GM19438 (cell line): ENCODE results near the gene RANGAP1.

Experiments
- ATAC-seq: cut with Tn5 transposase; IDR thresholded peaks from one replicate; pipeline ENCODE4 v1.9.1; 2021; ENCODE audit warnings: low read depth; ENCODE audit not compliant: unreplicated experiment

The RANGAP1 gene

DNA sequence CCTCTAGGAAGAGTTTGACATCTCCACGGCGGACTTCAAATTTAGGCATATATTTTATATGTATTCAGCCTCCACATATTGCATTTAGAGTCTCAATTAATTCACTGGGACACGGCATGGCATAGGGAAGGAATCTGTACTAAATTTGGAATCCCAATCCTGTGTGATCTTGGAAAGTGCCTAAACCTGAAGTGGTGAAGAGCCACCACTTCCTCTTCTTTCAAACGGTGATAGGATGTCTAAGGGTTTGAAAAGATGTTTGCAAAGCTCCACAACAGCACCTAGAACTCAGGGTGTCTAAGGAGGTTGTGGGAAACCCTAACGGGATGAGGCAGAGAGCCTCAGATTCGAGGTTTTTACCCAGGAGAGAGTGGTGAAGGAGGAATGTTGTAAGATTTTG is 81.9 kb downstream of the RANGAP1 start:
- no peak for ATAC-seq

DNA sequence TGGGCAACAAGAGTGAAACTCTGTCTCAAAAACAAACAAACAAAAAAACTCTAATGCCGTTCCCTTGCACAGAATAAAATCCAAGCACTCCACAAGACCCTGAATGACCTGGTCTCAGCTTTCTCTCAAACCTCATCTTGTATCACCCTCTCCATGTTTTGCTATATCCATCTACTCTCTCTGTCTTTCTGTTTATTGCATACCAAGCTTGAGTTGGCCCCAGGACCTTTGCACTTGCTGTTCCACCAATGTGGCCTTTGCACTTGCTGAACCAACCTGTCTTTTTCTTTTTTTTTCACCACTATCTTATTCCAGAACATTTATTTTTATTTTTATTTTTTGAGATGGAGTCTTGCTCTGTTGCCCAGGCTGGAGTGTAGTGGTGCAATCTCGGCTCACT is 82.9 kb downstream of the RANGAP1 start:
- no peak for ATAC-seq

DNA sequence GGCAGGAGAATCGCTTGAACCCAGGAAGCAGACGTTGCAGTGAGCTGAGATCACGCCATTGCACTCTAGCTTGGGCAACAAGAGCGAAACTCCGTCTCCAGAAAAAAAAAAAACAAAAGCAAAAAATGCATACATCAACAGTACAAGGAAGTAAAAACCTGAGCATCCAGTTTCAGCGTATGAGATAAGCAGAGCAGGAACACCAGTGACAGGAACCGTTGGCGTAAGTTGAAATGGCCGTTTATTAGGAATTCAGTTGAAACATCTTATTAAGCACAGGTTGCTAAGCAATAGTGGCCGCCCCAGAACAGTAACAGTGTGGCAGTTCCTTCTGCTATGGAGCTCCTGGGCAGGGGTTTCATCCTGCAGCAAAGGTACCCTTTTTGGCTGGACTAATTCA is 84.8 kb downstream of the RANGAP1 start:
- ATAC-seq, result no peak

DNA sequence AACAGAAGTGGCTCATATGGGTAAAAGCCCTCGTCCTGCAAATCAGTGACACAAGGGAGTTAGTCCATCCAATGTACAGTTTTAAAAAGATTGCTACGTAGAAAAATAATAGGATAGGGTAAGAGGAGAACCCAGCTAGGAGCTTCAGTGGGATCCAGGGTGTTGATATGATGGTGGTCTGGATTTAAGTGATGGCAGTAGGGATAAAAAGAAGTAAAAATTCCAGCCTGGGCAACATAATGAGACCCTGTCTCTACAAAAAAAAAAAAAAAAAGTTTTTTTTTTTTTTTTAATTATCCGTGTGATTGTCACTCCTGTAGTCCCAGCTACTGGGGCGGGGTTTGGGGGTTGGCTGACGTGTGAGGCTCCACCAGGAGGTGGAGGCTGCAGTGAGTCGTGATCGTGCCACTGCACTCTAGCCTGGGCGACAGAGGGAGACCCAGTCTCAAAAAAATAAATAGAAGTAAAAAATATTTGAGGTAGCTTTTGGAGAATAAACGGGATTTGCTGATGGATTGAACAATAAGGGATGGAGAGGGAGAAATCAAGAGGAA is 87.9 kb downstream of the RANGAP1 start:
- no peak for ATAC-seq

DNA sequence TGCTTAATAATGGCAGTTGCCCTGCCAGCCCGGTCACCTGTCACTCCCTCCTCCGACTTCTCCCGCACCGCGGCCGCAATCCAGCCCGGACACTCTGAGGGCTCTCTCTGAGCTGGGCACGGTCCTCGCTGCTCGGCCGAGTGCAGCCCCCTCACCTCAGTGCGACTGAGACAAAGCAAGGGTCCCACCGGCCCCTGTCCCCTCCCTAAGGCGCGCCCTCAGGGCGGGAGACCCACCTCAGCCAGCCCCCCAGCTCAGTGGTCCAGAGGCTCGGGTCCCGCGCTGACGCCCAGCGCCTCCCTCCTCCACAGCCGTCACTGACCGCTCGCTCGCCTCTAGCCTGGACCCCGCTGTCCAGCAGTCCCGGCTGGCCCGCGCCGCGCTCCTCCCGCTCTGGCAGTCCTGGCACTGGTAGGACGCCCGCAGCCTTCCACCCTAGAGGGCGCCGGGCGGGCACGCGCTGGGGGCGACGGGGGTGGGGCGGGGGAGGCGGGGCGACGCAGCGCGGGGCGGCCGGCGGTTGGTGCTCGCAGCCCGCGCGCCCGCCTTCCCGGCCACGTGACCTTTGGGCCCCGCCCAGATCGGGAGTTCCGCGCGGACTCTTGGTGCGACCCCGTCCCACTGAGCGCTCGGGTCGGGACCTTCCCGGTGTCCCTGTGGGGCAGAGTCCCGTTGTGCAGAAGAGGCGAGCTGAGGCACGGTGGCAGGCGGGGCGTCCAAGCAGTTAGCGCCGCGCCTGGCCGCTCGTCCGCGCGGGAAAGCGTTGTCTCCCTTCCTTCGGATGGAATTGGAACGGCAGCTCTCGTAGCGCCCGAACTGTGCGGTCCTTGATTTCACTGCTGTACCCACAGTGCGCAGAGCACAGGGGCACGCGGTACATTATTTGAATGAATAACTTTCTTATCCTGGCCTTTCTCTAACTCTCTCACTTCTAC is 88.7 kb downstream of the RANGAP1 start:
- ATAC-seq, result peak; percentile 76
